H1 (cell line): Measurements from ENCODE around the gene LARP4B. TPM values are rescaled to one million over a fixed set of nuclear protein-coding genes. Genes with fewer than 3 reads are reported as not detected.

ENCODE experiments used
- CTCF ChIA-PET: fragments of 300-600 bp; sonication (Branson Sonifier 250); formaldehyde crosslinking; loops from one replicate; lab custom pipeline; 2021; ENCODE audit not compliant: partially characterized antibody; lab: Charles Lee
- POLR2A ChIA-PET: fragments of 300-600 bp; sonication (Branson Sonifier 250); formaldehyde crosslinking; loops from one replicate; lab custom pipeline; 2021; ENCODE audit warnings: inconsistent platforms; ENCODE audit not compliant: partially characterized antibody; lab: Charles Lee
- DNase-seq, 2 experiments: peaks; one replicate each; pipeline versions ENCODE4 v3.0.0 to v3.0.0-alpha.2; 2010 to 2022; ENCODE audit warnings: low spot score in 2 of 2, low read depth in 1 of 2, mixed read lengths in 1 of 2
- FAIRE-seq: peaks from 2 replicates; lab custom pipeline; 2011; peaks lifted over from hg19 to GRCh38; lab: Jason Lieb, UNC
- H2AFZ ChIP-seq: 2 replicates; pipeline ENCODE4 v1.8.1; 2012; ENCODE audit warnings: low read length, inconsistent platforms
- H2AK5ac ChIP-seq: 2 replicates; pipeline ENCODE4 v1.6.1; 2013; ENCODE audit warnings: low read depth, low read length
- H2BK120ac ChIP-seq: replicated peaks from 2 replicates; pipeline ENCODE3; 2013; ENCODE audit warnings: low read depth, low read length, inconsistent platforms
- H2BK12ac ChIP-seq: 2 replicates; pipeline ENCODE4 v1.6.1; 2013; ENCODE audit warnings: low read depth, low read length
- H2BK15ac ChIP-seq: 2 replicates; pipeline ENCODE4 v1.6.1; 2013; ENCODE audit warnings: low read length
- H2BK20ac ChIP-seq: 2 replicates; pipeline ENCODE4 v1.6.1; 2013; ENCODE audit warnings: low read length
- H2BK5ac ChIP-seq: 2 replicates; pipeline ENCODE4 v1.6.1; 2013; ENCODE audit warnings: low read depth, low read length
- H3K14ac ChIP-seq: 2 replicates; pipeline ENCODE4 v1.6.1; 2013; ENCODE audit warnings: inconsistent platforms; ENCODE audit not compliant: insufficient read length
- H3K18ac ChIP-seq: 2 replicates; pipeline ENCODE4 v1.6.1; 2013; ENCODE audit warnings: low read length; ENCODE audit errors: extremely low read depth
- H3K23ac ChIP-seq: 2 replicates; pipeline ENCODE4 v1.6.1; 2013; ENCODE audit warnings: inconsistent platforms; ENCODE audit not compliant: insufficient read length
- H3K23me2 ChIP-seq: 2 replicates; pipeline ENCODE4 v1.6.1; 2013; ENCODE audit warnings: low read depth, low read length
- H3K27ac ChIP-seq: 2 replicates; pipeline ENCODE4 v1.6.1; 2011; ENCODE audit warnings: low read depth, low read length, inconsistent platforms
- H3K27me3 ChIP-seq, 4 experiments: replicated peaks in 1 of 4; 1 replicate in 1 of 4; 2 replicates in 3 of 4; pipeline versions ENCODE4 v1.6.1 to v1.8.1; 2011 to 2013; ENCODE audit warnings: low read length in 3 of 4, mild to moderate bottlenecking in 3 of 4, inconsistent platforms in 2 of 4, mixed read lengths in 2 of 4, moderate library complexity in 1 of 4; ENCODE audit not compliant: control insufficient read depth in 3 of 4, insufficient read depth in 3 of 4; ENCODE audit errors: extremely low read depth in 1 of 4
- H3K36me3 ChIP-seq, 4 experiments: 2 replicates each; pipeline versions ENCODE4 v1.6.1 to v1.8.1; 2011 to 2013; ENCODE audit warnings: mild to moderate bottlenecking in 4 of 4, low read length in 3 of 4, moderate library complexity in 2 of 4, control low read depth in 1 of 4, inconsistent platforms in 1 of 4; ENCODE audit not compliant: insufficient read depth in 4 of 4, control insufficient read depth in 2 of 4
- H3K4ac ChIP-seq: replicated peaks from 2 replicates; pipeline ENCODE3; 2013; ENCODE audit warnings: low read length, low read depth, mixed read lengths, inconsistent platforms; ENCODE audit not compliant: insufficient read length
- H3K4me1 ChIP-seq, 4 experiments: replicated peaks in 1 of 4; 1 replicate in 1 of 4; 2 replicates in 3 of 4; pipeline versions ENCODE4 v1.6.1 to v1.8.1; 2011 to 2013; ENCODE audit warnings: low read length in 3 of 4, inconsistent platforms in 2 of 4, mixed read lengths in 1 of 4; ENCODE audit not compliant: insufficient read depth in 4 of 4, control insufficient read depth in 3 of 4
- H3K4me2 ChIP-seq, 2 experiments: 2 replicates each; pipeline versions ENCODE4 v1.6.1 to v1.8.1; 2011 to 2013; ENCODE audit warnings: low read depth in 2 of 2, low read length in 2 of 2, control low read depth in 1 of 2, inconsistent platforms in 1 of 2, mild to moderate bottlenecking in 1 of 2; ENCODE audit not compliant: insufficient read depth in 1 of 2
- H3K4me3 ChIP-seq, 4 experiments: fragments of 200-600, 300-600 bp in 1 of 4; sonication (generic), shearing (Covaris generic), sonication (Bioruptor Twin) in 1 of 4; 2 replicates each; pipeline versions ENCODE4 v1.5.1 to v1.8.1; 2011 to 2016; ENCODE audit warnings: low read length in 4 of 4, low read depth in 3 of 4, control low read depth in 2 of 4, inconsistent platforms in 2 of 4, mild to moderate bottlenecking in 2 of 4, mixed read lengths in 1 of 4, moderate library complexity in 1 of 4; ENCODE audit not compliant: insufficient read depth in 2 of 4; ENCODE audit errors: extremely low read depth in 1 of 4
- H3K56ac ChIP-seq: replicated peaks from 2 replicates; pipeline ENCODE3; 2013; ENCODE audit warnings: low read depth, mild to moderate bottlenecking, mixed read lengths, low read length, inconsistent platforms; ENCODE audit not compliant: insufficient read length
- H3K79me1 ChIP-seq: 2 replicates; pipeline ENCODE4 v1.6.1; 2013; ENCODE audit warnings: low read depth, low read length, control low read depth
- H3K79me2 ChIP-seq, 2 experiments: 2 replicates each; pipeline versions ENCODE4 v1.6.1 to v1.8.1; 2012 to 2013; ENCODE audit warnings: low read length in 2 of 2, mild to moderate bottlenecking in 2 of 2, inconsistent platforms in 1 of 2; ENCODE audit not compliant: insufficient read depth in 2 of 2, control insufficient read depth in 1 of 2
- H3K9ac ChIP-seq, 4 experiments: replicated peaks in 1 of 4; 1 replicate in 1 of 4; 2 replicates in 3 of 4; pipeline versions ENCODE4 v1.6.1 to v1.8.1; 2011 to 2013; ENCODE audit warnings: low read depth in 3 of 4, low read length in 3 of 4, control low read depth in 2 of 4, mild to moderate bottlenecking in 2 of 4, moderate library complexity in 2 of 4, inconsistent platforms in 1 of 4; ENCODE audit errors: extremely low read depth in 1 of 4
- H3K9me3 ChIP-seq, 2 experiments: 2 replicates each; pipeline versions ENCODE4 v1.6.1 to v1.8.1; 2012 to 2013; ENCODE audit warnings: mild to moderate bottlenecking in 2 of 2, moderate library complexity in 2 of 2, control low read depth in 1 of 2, inconsistent platforms in 1 of 2, low read depth in 1 of 2, low read length in 1 of 2, mixed read lengths in 1 of 2; ENCODE audit not compliant: insufficient read depth in 2 of 2
- H4K20me1 ChIP-seq, 2 experiments: replicated peaks in 1 of 2; 2 replicates each; pipeline versions ENCODE3 to v1.8.1; 2011 to 2013; ENCODE audit warnings: inconsistent platforms in 2 of 2, low read length in 2 of 2, mild to moderate bottlenecking in 1 of 2; ENCODE audit not compliant: insufficient read depth in 2 of 2, control insufficient read depth in 1 of 2
- H4K5ac ChIP-seq: 2 replicates; pipeline ENCODE4 v1.6.1; 2013; ENCODE audit warnings: low read length, low read depth, mixed read lengths, inconsistent platforms; ENCODE audit not compliant: insufficient read length
- H4K8ac ChIP-seq: 2 replicates; pipeline ENCODE4 v1.8.0; 2013; ENCODE audit warnings: mild to moderate bottlenecking, moderate library complexity, low read length, inconsistent platforms; ENCODE audit not compliant: insufficient read depth; ENCODE audit errors: extremely low read depth
- H4K91ac ChIP-seq: replicated peaks from 2 replicates; pipeline ENCODE3; 2013; ENCODE audit warnings: low read length, mixed read lengths, inconsistent platforms; ENCODE audit not compliant: insufficient read length
- ASH2L ChIP-seq: fragments of 200-600, 300-600 bp; sonication (generic); IDR thresholded peaks from one replicate; pipeline ENCODE4 v1.7.1; 2017; ENCODE audit warnings: low read length
- CEBPB ChIP-seq: IDR thresholded peaks from 2 replicates; pipeline ENCODE4 v1.6.1; 2012; ENCODE audit warnings: low read depth, low read length
- CHD2 ChIP-seq: IDR thresholded peaks from 2 replicates; pipeline ENCODE4 v1.6.1; 2012; ENCODE audit warnings: low read length, improper control_type of control experiment
- CREB1 ChIP-seq: IDR thresholded peaks from 2 replicates; pipeline ENCODE4 v1.6.1; 2012; ENCODE audit warnings: inconsistent platforms
- CTBP2 ChIP-seq: IDR thresholded peaks from 2 replicates; pipeline ENCODE4 v1.7.0; 2011; ENCODE audit warnings: borderline replicate concordance, mild to moderate bottlenecking, moderate library complexity, mixed read lengths, low read length; ENCODE audit not compliant: insufficient read depth, insufficient read length
- EP300 ChIP-seq, 2 experiments: IDR thresholded peaks; 1 replicate in 1 of 2; 2 replicates in 1 of 2; pipeline ENCODE4 v1.6.1; 2011 to 2012; ENCODE audit warnings: low read depth in 2 of 2, low read length in 2 of 2, mild to moderate bottlenecking in 2 of 2, borderline replicate concordance in 1 of 2, inconsistent platforms in 1 of 2, moderate library complexity in 1 of 2
- GTF2F1 ChIP-seq: IDR thresholded peaks from 2 replicates; pipeline ENCODE4 v1.6.1; 2012; ENCODE audit warnings: low read depth, low read length, improper control_type of control experiment, borderline replicate concordance
- HDAC6 ChIP-seq: IDR thresholded peaks from one replicate; pipeline ENCODE4 v1.7.1; 2012; ENCODE audit warnings: low read depth, mild to moderate bottlenecking, inconsistent platforms, low read length, moderate library complexity
- KDM4A ChIP-seq: IDR thresholded peaks from one replicate; pipeline ENCODE4 v1.7.1; 2012; ENCODE audit warnings: low read depth, mild to moderate bottlenecking, moderate library complexity, low read length, inconsistent platforms; ENCODE audit not compliant: severe bottlenecking
- SIRT6 ChIP-seq: IDR thresholded peaks from one replicate; pipeline ENCODE4 v1.7.1; 2012; ENCODE audit warnings: low read length, inconsistent platforms
- SP2 ChIP-seq: IDR thresholded peaks from 2 replicates; pipeline ENCODE4 v1.6.1; 2012; ENCODE audit warnings: mild to moderate bottlenecking, low read length, inconsistent platforms
- TAF1 ChIP-seq: IDR thresholded peaks from 2 replicates; pipeline ENCODE4 v1.6.1; 2011; ENCODE audit warnings: mild to moderate bottlenecking, low read depth, low read length
- TAF7 ChIP-seq: optimal IDR thresholded peaks from 2 replicates; pipeline ENCODE3; 2011; ENCODE audit warnings: low read depth, mild to moderate bottlenecking, inconsistent platforms, low read length, moderate library complexity, borderline replicate concordance
- ZNF274 ChIP-seq: IDR thresholded peaks from 2 replicates; pipeline ENCODE4 v1.7.0; 2012; ENCODE audit warnings: low read length, borderline replicate concordance; ENCODE audit errors: extremely low read depth
- WGBS, 2 experiments: shearing (Covaris generic) in 1 of 2; methylation state at CpG; one replicate each; pipeline versions ENCODE4 v1.1.6 to v1.1.7; 2013 to 2015; ENCODE audit warnings: low lambda C conversion rate in 2 of 2, mixed read lengths in 2 of 2, inconsistent platforms in 1 of 2, low coverage in 1 of 2, missing lambda C conversion rate in 1 of 2; ENCODE audit not compliant: insufficient replicate concordance in 2 of 2, insufficient coverage in 1 of 2, insufficient read length in 1 of 2; ENCODE audit errors: extremely low coverage in 1 of 2, missing lambda C conversion rate in 1 of 2; 5-methylcytosine and 5-hydroxymethylcytosine counted together
- polyA plus RNA-seq, 7 experiments: library from polyadenylated mRNA; depleted of rRNA in 3 of 7; stranded (reverse) in 5 of 7; unstranded in 2 of 7; fragments of >200 nt in 5 of 7; fragments of 200-250 nt in 2 of 7; gene quantifications; 1 replicate in 5 of 7; 2 replicates in 1 of 7; 4 replicates in 1 of 7; pipeline versions ENCODE4 v1.2.1 to v1.2.3, GENCODE V29; 2011 to 2013; ENCODE audit warnings: missing spikeins in 2 of 7, mixed read lengths in 2 of 7
- total RNA-seq: library from RNA; stranded (reverse); fragmentation: NEBNext Ultra II Directional; extraction: Animal tissue kit (Norgen Biotek cat#: 25700); gene quantifications from 2 replicates; pipeline ENCODE4 v1.2.1, GENCODE V29; 2021

The LARP4B gene
- total and polyA plus RNA-seq, 2 of the 8 experiments (the other 6 are each of a cell fraction or from before 2014, with no cell fraction given): 20.1 to 78.6 TPM

DNA sequence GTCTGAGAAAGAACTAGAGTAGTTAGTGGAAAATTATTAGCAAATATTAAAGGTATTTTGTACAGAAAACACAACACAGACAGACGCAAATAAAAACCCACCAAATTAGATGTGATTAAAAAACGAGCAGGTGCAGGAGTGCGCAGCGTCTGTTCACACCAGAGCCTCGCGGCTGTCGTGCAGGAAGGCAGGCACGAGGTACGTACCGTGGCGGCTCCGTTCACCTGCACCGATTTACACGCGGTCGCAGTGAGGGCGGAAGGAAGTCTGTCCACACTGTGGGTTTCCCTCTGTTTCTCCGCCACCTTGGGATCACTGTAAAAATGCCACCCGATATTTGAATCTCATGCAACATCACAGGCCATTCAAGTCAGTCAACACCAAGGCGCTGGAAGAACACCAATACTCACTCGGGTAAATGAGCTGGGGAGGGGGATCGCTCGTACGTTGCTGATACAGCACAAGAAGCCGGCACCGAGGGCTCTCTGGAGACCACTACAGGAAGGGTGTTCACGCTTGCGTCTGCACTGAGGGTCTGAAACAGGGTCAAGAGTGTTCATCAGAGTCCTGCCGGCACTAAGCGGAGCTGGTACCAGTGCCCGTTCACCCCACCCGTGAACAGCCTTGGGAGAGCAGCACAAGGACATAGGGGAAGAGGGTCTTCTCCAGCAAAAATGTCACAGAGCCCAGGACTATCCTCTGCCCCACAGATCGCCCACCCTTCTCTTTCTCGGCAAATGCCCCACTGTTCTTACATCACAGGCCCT lies 116.8 kb downstream of the LARP4B start:
- 94% methylated on average over 34 of the region's 34 CpGs; no CpG with 5 or more reads in 1 of the 2 experiments for WGBS, 2 experiments
- FAIRE-seq: no peak
- no peak overlapping the region for H3K9ac ChIP-seq

More for the DNA sequence above, 116.8 kb downstream of the LARP4B start:
- TF ChIP-seq SIRT6 (no peak), TAF1 (no peak), SP2 (no peak), CREB1 (no peak), GTF2F1 (no peak), CEBPB (no peak), ASH2L (no peak), CHD2 (no peak), TAF7 (no peak), KDM4A (no peak), ZNF274 (no peak), HDAC6 (no peak), EP300 (IDR thresholded peaks at IDR 0.05; ENCODE audit: borderline replicate concordance in 1 of 2, low read depth in 2 of 2, low read length in 2 of 2) (no peak), CTBP2 (no peak)
- H3K4me1 ChIP-seq: no peaks in the 10 kb centered on the region; a peak in 1 of 7 replicates
- no peak overlapping the region for H2BK12ac ChIP-seq
- H3K79me1 ChIP-seq: peaks cover 2% of the 10 kb centered on the region; the same call in 1 of the 2 replicates
- no peak overlapping the region for H3K23ac ChIP-seq
- H3K14ac ChIP-seq: no peak overlapping the region
- DNase-seq: no peak
- H2AK5ac ChIP-seq: no peak overlapping the region
- peaks cover 0 to 6% of the 10 kb centered on the region in 2 experiments for H4K20me1 ChIP-seq
- H2BK120ac ChIP-seq: no peak overlapping the region
- H4K8ac ChIP-seq: no peak overlapping the region
- H4K5ac ChIP-seq: no peak overlapping the region
- no peak overlapping the region for H3K27ac ChIP-seq
- H2AFZ ChIP-seq: no peak overlapping the region
- no peak overlapping the region for H3K4me2 ChIP-seq
- no peak overlapping the region for H2BK15ac ChIP-seq
- ChIA-PET POLR2A (no interaction called here), CTCF (interaction anchor here (1.1 to 4.2 kb wide), 7 partner anchors 11 to 259 kb away, joined by 3 to 22 read pairs (median 6); no protein-coding TSS in a partner anchor)
- no peak overlapping the region for H4K91ac ChIP-seq
- no peaks in the 10 kb centered on the region for H3K23me2 ChIP-seq
- no peak overlapping the region for H2BK5ac ChIP-seq
- no peak overlapping the region for H3K56ac ChIP-seq
- H3K4me3 ChIP-seq: no peak overlapping the region
- H3K18ac ChIP-seq: no peak overlapping the region
- H2BK20ac ChIP-seq: no peak overlapping the region
- H3K79me2 ChIP-seq: no peaks in the 10 kb centered on the region
- no peak overlapping the region for H3K4ac ChIP-seq
- H3K9me3 ChIP-seq: no peaks in the 10 kb centered on the region
- peaks cover 38 to 78% (median 60%) of the 10 kb centered on the region in 4 experiments for H3K36me3 ChIP-seq
- H3K27me3 ChIP-seq: no peaks in the 10 kb centered on the region
